WTC11 (cell line): ENCODE measurements around the gene LAMA1.

Experiments used
- GTF2I ChIP-seq: fragments of 250-450 bp; sonication (Bioruptor Pico); conservative IDR thresholded peaks from 2 replicates; pipeline ENCODE4 v1.4.0; 2021; ENCODE audit warnings: mild to moderate bottlenecking
- MXD4 ChIP-seq: fragments of 250-450 bp; sonication (Bioruptor Pico); IDR thresholded peaks from 2 replicates; pipeline ENCODE4 v1.8.0; 2021; ENCODE audit warnings: mild to moderate bottlenecking, moderate library complexity, borderline replicate concordance
- NR3C1 ChIP-seq: sonication (generic); formaldehyde crosslinking; conservative IDR thresholded peaks from 2 replicates; pipeline ENCODE4 v1.8.1; 2023; ENCODE audit warnings: low read depth, mild to moderate bottlenecking, missing genetic modification reagents
- ZNF317 ChIP-seq: sonication (generic); formaldehyde crosslinking; IDR thresholded peaks from 2 replicates; pipeline ENCODE4 v1.8.1; 2023; ENCODE audit warnings: low read depth, mild to moderate bottlenecking, moderate library complexity, missing genetic modification reagents, borderline replicate concordance
- TF ChIP-seq, protein P1 (sequence below): sonication (generic); formaldehyde crosslinking; IDR thresholded peaks from 2 replicates; pipeline ENCODE4 v1.8.1; 2022; ENCODE audit warnings: low read depth, missing genetic modification reagents, borderline replicate concordance
- TF ChIP-seq, protein P2 (sequence below): fragments of 200-600 bp; IDR thresholded peaks from 2 replicates; pipeline ENCODE4 v1.8.0; 2022; ENCODE audit warnings: antibody characterized with exemption
- TF ChIP-seq, protein P3 (sequence below): sonication (generic); formaldehyde crosslinking; IDR thresholded peaks from 2 replicates; pipeline ENCODE4 v1.8.0; 2022; ENCODE audit warnings: mild to moderate bottlenecking, missing genetic modification reagents
- TF ChIP-seq, protein P4 (sequence below): sonication (generic); formaldehyde crosslinking; IDR thresholded peaks from 2 replicates; pipeline ENCODE4 v1.8.0; 2022; ENCODE audit warnings: mild to moderate bottlenecking, missing genetic modification reagents

DNA sequence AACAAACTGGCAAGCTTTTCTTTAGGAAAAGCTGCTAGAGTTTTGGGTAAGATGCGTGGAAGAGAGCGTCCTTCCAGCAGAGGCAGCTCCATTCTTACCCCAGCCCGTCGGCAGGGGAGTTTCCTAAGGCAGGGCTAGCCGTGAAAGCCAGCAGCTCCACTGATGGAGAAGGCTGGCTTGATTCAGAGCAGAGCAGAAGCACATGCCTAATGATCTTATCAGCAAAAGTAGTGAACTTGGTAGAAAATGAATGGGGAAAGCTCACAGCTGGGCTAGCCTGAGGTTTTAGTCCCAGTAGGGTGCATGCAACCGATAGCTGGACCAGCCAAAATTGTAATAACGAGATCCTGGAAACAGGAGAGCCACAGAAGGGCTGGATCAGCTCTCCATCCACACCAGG lies 20.8 kb downstream of the LAMA1 start:
- TF ChIP-seq, protein P1, sequence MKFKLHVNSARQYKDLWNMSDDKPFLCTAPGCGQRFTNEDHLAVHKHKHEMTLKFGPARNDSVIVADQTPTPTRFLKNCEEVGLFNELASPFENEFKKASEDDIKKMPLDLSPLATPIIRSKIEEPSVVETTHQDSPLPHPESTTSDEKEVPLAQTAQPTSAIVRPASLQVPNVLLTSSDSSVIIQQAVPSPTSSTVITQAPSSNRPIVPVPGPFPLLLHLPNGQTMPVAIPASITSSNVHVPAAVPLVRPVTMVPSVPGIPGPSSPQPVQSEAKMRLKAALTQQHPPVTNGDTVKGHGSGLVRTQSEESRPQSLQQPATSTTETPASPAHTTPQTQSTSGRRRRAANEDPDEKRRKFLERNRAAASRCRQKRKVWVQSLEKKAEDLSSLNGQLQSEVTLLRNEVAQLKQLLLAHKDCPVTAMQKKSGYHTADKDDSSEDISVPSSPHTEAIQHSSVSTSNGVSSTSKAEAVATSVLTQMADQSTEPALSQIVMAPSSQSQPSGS (CRISPR knock-in tag) = no peak
- TF ChIP-seq NR3C1 (no peak), MXD4 (CRISPR knock-in tag) (no peak), ZNF317 (CRISPR knock-in tag) (no peak), GTF2I (CRISPR knock-in tag) (no peak)
- TF ChIP-seq, protein P2, sequence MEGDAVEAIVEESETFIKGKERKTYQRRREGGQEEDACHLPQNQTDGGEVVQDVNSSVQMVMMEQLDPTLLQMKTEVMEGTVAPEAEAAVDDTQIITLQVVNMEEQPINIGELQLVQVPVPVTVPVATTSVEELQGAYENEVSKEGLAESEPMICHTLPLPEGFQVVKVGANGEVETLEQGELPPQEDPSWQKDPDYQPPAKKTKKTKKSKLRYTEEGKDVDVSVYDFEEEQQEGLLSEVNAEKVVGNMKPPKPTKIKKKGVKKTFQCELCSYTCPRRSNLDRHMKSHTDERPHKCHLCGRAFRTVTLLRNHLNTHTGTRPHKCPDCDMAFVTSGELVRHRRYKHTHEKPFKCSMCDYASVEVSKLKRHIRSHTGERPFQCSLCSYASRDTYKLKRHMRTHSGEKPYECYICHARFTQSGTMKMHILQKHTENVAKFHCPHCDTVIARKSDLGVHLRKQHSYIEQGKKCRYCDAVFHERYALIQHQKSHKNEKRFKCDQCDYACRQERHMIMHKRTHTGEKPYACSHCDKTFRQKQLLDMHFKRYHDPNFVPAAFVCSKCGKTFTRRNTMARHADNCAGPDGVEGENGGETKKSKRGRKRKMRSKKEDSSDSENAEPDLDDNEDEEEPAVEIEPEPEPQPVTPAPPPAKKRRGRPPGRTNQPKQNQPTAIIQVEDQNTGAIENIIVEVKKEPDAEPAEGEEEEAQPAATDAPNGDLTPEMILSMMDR = no peak
- TF ChIP-seq, protein P3, sequence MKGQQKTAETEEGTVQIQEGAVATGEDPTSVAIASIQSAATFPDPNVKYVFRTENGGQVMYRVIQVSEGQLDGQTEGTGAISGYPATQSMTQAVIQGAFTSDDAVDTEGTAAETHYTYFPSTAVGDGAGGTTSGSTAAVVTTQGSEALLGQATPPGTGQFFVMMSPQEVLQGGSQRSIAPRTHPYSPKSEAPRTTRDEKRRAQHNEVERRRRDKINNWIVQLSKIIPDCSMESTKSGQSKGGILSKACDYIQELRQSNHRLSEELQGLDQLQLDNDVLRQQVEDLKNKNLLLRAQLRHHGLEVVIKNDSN (CRISPR knock-in tag) = no peak
- TF ChIP-seq, protein P4, sequence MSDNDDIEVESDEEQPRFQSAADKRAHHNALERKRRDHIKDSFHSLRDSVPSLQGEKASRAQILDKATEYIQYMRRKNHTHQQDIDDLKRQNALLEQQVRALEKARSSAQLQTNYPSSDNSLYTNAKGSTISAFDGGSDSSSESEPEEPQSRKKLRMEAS (CRISPR knock-in tag) = no peak
